Activated CD4-positive, CD25-positive, alpha-beta regulatory T cell (primary cell): ENCODE results near the gene VPS13A.
"Not testable (repeated sequence)": the region's sequence is repeated elsewhere in the genome, so short reads cannot be mapped to it uniquely, and the experiment has no call there.

Experiments used
- DNase-seq, 4 experiments: peaks; one replicate each; lab custom pipeline; 2025; lab: John Stamatoyannopoulos, UW

VPS13A gene

GRCh38 chr9:77188242-77188641 lies 10.9 kb downstream of the VPS13A start:
- no peak for DNase-seq

- no peak for DNase-seq
Observed at GRCh38 chr9:77194423-77194822, 17.1 kb downstream of the VPS13A start.

GRCh38 chr9:77210116-77210515 lies 32.8 kb downstream of the VPS13A start:
- DNase-seq = no peak

- no peak for DNase-seq
Observed at GRCh38 chr9:77211561-77211960, 34.2 kb downstream of the VPS13A start.

- no peak for DNase-seq
Observed at GRCh38 chr9:77212801-77213200, 35.5 kb downstream of the VPS13A start.

GRCh38 chr9:77215874-77216273 lies 38.5 kb downstream of the VPS13A start:
- DNase-seq = no peak

GRCh38 chr9:77218612-77219011 lies 41.3 kb downstream of the VPS13A start:
- no peak for DNase-seq

- DNase-seq = no peak
Observed at GRCh38 chr9:77221431-77221830, 44.1 kb downstream of the VPS13A start.

- DNase-seq = no peak
Observed at GRCh38 chr9:77224746-77225312, 47.5 kb downstream of the VPS13A start.

GRCh38 chr9:77236693-77237092 lies 59.4 kb downstream of the VPS13A start:
- no peak for DNase-seq

- DNase-seq = no peak
Observed at GRCh38 chr9:77237896-77238295, 60.6 kb downstream of the VPS13A start.

GRCh38 chr9:77251050-77251449 lies 73.7 kb downstream of the VPS13A start:
- no peak for DNase-seq

- DNase-seq = no peak
Observed at GRCh38 chr9:77257275-77257674, 79.9 kb downstream of the VPS13A start.

- no peak for DNase-seq
Observed at GRCh38 chr9:77261605-77262004, 84.3 kb downstream of the VPS13A start.

GRCh38 chr9:77267762-77268161 lies 90.4 kb downstream of the VPS13A start:
- DNase-seq = not testable (repeated sequence)

- no peak for DNase-seq
Observed at GRCh38 chr9:77271023-77271690, 93.8 kb downstream of the VPS13A start.

GRCh38 chr9:77276799-77277198 lies 99.5 kb downstream of the VPS13A start:
- no peak for DNase-seq

- no peak for DNase-seq
Observed at GRCh38 chr9:77277719-77278118, 100.4 kb downstream of the VPS13A start.

- no peak for DNase-seq
Observed at GRCh38 chr9:77283991-77284390, 106.7 kb downstream of the VPS13A start.

GRCh38 chr9:77284616-77285015 lies 107.3 kb downstream of the VPS13A start:
- DNase-seq = no peak

GRCh38 chr9:77290373-77290772 lies 113.0 kb downstream of the VPS13A start:
- DNase-seq = no peak

- DNase-seq = no peak
Observed at GRCh38 chr9:77291714-77292113, 114.4 kb downstream of the VPS13A start.

GRCh38 chr9:77293949-77294348 lies 116.6 kb downstream of the VPS13A start:
- DNase-seq = no peak

GRCh38 chr9:77304543-77304942 lies 127.2 kb downstream of the VPS13A start:
- DNase-seq = no peak
